HCT116 (cell line): ENCODE data around the gene ARF1.

Experiments
- CTCF ChIP-seq, 3 experiments: fragments of 200-600 bp in 1 of 3; sonication (generic) in 1 of 3; IDR thresholded peaks in 2 of 3; conservative IDR thresholded peaks in 1 of 3; 2 replicates each; pipeline ENCODE4 v1.5.1; 2012 to 2017; ENCODE audit warnings: low read depth in 2 of 3, low read length in 2 of 3, antibody characterized with exemption in 1 of 3, borderline replicate concordance in 1 of 3, control low read depth in 1 of 3, mild to moderate bottlenecking in 1 of 3, mixed read lengths in 1 of 3, mixed run types in 1 of 3, moderate library complexity in 1 of 3; ENCODE audit not compliant: insufficient read depth in 1 of 3
- EZH2 ChIP-seq: fragments of 200-600 bp; sonication (generic); IDR thresholded peaks from 2 replicates; pipeline ENCODE4 v1.6.1; 2017; ENCODE audit warnings: antibody characterized with exemption, mixed run types
- JUND ChIP-seq: IDR thresholded peaks from 2 replicates; pipeline ENCODE4 v1.6.1; 2012
- MAX ChIP-seq: IDR thresholded peaks from 2 replicates; pipeline ENCODE4 v1.6.1; 2012
- POLR2A ChIP-seq: IDR thresholded peaks from 2 replicates; pipeline ENCODE4 v1.7.0; 2011; ENCODE audit warnings: borderline replicate concordance; ENCODE audit not compliant: insufficient read depth, insufficient read length; ENCODE audit errors: extremely low read depth
- POLR2AphosphoS5 ChIP-seq: IDR thresholded peaks from 2 replicates; pipeline ENCODE4 v1.6.1; 2011; ENCODE audit warnings: mild to moderate bottlenecking, low read depth, low read length, moderate library complexity
- RAD21 ChIP-seq: IDR thresholded peaks from 2 replicates; pipeline ENCODE4 v1.6.1; 2012; ENCODE audit warnings: low read depth, mild to moderate bottlenecking
- REST ChIP-seq: IDR thresholded peaks from 2 replicates; pipeline ENCODE4 v1.6.1; 2012; ENCODE audit warnings: low read depth
- SRF ChIP-seq: IDR thresholded peaks from 2 replicates; pipeline ENCODE4 v1.6.1; 2012; ENCODE audit warnings: low read depth
- TCF7L2 ChIP-seq: IDR thresholded peaks from 2 replicates; pipeline ENCODE4 v1.7.0; 2011; ENCODE audit warnings: borderline replicate concordance, inconsistent platforms; ENCODE audit not compliant: insufficient read depth, insufficient read length; ENCODE audit errors: extremely low read depth

- no peak for TF ChIP-seq CTCF (IDR thresholded peaks at IDR 0.05 in 2 of 3, conservative IDR thresholded peaks at IDR 0.05 in 1 of 3; ENCODE audit: borderline replicate concordance in 1 of 3, insufficient read depth in 1 of 3, low read depth in 2 of 3, low read length in 2 of 3)
- TF ChIP-seq REST = no peak
- no peak for TF ChIP-seq POLR2A
- TF ChIP-seq POLR2AphosphoS5 = no peak; the same call in 1 of the 2 replicates
- no peak for TF ChIP-seq SRF
- no peak for TF ChIP-seq JUND
- TF ChIP-seq MAX = no peak
- TF ChIP-seq RAD21 = no peak
- no peak for TF ChIP-seq EZH2
- TF ChIP-seq TCF7L2 = no peak
Measured at GRCh38 chr1:228105270-228105995, 22.9 kb downstream of the ARF1 start.
